GM19023 (cell line): ENCODE data around the gene PLIN4.
"Not testable (repeated sequence)": the region's sequence is repeated elsewhere in the genome, so short reads cannot be mapped to it uniquely, and the experiment has no call there.

Experiments
- ATAC-seq: cut with Tn5 transposase; IDR thresholded peaks from one replicate; pipeline ENCODE4 v1.9.1; 2021; ENCODE audit warnings: mild to moderate bottlenecking, moderate library complexity; ENCODE audit not compliant: unreplicated experiment

PLIN4 gene

DNA sequence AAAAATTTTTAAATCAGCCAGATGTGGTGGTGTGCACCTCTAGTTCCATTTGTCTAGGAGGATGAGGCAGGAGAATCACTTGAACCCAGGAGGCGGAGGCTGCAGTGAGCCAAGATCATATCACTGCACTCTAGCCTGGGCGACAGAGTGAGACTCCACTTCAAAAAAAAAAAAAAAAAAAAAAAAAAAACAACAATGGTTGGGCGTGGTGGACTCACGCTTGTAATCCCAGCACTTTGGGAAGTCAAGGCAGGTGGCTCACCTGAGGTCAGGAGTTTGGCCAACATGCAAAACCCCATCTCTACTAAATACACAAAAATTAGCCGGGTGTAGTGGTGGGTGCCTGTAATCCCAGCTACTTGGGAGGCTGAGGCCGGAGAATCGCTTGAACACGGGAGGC is 9.1 kb upstream of the PLIN4 start:
- ATAC-seq: not testable (repeated sequence)

DNA sequence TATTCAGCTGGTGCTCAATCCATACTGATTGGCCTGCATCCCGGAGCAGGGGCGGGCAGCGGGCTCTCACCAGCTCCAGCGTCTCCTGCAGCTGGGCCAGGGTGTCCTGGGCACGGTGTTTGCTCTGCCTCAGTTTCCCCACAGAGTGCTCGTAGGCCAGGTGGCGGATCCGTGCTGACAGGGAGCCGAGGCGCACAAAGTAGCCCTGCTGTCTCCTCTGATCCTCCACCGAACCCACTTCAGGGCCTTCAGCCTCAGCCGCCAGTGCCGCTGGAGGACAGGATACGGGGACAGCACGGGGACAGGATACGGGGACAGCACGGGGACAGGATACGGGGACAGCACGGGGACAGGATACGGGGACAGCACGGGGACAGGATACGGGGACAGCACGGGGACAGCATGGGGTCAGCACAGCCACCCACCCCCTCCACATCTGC is 7.3 kb upstream of the PLIN4 start:
- no peak for ATAC-seq

DNA sequence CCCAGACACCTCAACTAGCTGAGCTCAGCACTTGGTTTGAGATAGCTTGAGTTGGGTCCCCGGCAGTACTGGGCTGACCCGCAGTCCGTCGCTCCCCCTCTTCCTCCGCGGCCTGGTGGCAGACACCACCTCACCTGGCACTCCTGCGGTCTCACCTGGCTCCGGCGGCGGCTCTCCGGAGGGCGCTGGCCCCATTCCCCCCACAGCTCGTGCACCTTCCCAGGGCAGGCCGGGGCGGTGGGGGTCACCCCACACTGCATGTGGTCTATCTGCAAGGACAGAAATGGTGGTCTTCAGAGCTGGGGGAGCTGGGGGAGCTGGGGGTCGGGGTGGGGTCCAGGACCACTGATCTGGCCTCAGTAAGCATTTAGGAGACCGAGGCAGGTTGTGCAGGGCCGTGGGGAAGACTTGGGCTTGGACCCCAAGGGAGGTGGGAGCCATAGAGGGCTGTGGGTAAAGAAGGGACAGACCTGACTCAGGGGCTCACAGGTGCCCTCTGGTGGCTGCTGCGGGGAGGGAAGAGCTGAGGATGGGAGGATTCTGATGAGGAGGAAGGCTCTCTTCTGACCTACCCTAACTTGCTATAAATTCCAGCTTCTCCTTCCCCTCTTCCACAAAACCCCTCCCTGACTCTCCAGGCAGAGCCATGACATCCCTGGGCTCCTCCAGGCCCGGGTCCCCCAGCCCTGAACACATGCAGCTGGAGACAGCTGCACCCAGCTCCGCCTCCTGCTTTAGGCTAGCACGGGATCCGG is 6.7 kb upstream of the PLIN4 start:
- no peak for ATAC-seq

DNA sequence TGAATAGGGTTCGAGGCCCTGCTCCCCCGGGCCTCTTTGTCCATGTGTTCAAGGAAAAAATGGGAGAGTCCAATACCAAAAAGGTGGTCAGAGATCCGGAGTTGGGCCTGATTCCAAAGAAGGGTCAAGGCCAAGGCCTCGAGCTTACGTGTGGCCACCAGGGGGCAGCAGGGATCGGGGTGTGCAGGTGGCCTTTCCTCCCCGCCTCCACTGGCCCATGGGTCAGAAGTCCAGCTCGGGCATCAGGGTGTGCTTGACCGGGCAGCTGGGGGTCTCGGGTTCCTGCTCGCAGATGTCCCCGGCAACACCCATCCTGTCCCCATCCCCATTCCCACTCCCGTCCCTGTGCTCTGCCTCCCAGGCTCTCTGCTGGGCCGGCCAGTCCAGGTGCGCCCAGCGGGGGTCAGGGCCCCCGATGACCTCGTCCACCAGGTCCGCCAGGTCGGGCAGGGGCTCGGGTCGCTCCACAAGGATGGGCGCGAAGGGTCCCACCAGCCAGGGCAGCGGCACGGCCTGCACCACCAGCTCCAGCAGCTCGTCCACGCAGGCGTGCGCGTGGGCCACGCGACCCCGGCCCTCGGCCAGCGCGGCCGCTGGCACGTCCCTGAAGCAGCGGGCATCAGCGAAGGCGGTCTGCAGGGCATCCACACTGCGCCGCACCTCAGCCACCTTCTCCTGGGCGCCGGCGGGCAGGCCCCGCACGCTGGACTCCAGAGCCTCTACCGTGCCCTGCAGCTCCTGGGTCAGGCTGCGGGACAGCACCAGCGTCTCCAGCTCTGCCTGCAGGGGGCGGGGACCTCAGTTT is 5.2 kb upstream of the PLIN4 start:
- no peak for ATAC-seq

DNA sequence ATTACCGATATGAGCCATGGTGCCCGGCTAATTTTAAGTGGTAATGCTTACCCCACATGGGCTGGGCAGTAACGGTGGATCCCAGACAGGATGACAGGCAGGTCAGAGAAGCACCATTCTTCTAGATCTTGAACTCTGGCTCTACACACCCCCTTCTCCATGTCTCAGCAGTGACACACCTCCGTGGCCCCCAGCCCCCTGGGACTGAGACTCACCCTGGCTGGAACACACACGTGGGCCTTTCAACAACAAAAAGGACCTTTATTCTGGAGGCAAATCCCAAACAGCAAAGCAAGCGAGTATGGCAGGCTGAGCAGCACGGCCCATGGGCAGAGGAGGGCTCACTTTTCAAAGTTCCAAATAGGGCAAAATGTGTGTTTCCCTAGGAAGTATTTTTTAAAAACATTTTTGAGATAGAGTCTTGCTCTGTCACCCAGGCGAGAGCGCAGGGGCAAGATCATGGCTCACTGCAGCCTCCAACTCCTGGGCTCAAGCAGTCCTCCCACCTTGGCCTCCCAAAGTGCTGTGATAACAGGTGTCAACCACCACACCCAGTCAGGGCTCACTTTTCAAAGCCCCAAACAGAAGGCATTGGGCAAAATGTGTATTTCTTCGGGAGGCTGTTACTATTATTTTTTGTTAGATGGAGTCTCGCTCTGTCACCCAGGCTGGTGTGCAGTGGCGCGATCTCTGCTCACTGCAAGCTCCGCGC is 4.2 kb upstream of the PLIN4 start:
- ATAC-seq: no peak

GRCh38 chr19:4521888-4522242 is 3.6 kb upstream of the PLIN4 start:
- ATAC-seq: no peak

DNA sequence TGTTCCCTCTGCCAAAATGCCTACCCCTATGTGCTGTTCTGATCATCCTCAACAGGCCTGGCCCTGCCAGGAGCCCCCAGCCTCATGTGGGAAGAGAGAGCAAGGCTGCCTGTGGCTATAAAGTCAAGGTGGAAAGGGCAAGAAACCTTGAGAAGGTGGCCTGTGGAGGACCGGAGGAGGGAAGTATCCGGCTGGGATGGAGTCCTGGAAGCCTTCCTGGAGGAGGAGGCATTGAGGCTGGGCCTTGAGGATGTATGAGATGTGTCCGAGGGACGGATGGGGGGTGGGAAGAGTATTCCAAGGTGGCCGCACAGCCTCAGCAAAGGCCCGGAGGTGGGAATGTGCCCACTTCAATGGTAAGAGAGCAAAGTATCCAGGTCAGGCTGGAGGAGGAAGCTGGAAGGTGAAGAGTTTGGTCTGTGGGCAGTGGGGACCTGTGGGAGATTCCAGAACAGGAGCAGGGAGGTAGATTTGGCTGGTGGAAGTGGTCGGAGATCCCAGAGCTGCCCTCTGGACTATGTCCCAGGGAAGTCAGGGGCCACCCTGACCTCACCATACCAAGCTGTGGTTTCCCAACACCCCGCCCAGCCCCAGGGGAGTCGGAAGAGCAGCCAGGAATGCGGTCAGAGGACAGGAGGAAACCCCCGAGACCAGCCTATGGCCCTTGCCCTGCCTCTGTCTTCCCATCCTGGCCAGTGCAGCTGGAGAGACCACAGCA is 3.0 kb upstream of the PLIN4 start:
- no peak for ATAC-seq

DNA sequence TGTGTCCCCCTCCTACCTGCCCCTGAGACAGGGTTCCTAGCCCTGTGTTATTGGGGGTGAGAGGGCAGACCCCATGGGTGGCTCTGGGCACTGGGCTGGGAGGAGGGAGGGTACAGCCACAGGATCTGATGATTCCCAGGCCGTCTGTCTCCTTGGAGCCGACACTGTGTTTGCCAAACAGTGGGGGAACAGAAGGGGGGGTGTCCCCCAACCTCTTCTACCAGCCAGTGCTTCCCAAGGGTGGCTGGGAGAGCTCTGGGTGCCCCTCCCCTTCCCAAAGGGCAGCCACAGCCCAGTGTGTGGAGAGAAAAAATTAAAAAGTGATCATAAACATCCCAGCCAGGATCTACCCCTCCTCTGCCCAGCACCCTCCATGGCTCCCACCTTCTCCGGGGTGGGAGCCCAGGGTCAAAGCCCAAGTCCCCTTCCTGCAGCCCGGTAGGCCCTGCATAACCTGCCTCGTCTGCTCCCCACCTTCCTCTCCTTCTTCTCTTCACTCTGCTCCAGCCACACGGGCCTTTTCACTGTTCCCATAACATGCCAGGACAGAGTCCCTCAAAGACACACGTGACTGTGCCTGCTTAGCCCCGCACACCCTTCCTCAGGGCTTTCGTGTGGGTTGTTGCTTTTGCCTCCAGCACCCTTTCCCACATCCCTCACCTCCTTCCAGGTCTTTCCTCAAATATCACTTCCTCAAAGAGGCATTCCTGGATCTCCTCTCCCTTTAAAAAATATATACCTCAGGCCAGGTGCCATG is 1.4 kb upstream of the PLIN4 start:
- no peak for ATAC-seq

DNA sequence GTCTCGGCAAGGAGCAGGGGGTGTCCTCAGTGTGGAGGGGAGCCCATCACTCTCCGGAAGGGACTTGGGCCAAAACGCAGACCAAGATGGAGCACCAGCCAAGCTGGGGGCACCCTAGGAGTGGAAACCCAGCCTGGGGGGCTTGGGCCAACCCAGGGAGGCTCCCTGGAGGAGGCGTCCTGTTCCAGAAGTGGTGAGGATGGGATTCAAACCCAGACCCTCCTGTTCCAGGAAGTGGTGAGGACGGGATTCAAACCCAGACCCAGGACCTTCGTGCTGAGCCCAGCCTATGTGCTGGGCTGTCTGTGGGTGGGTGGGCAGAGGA is 848 bp upstream of the PLIN4 start:
- no peak for ATAC-seq

DNA sequence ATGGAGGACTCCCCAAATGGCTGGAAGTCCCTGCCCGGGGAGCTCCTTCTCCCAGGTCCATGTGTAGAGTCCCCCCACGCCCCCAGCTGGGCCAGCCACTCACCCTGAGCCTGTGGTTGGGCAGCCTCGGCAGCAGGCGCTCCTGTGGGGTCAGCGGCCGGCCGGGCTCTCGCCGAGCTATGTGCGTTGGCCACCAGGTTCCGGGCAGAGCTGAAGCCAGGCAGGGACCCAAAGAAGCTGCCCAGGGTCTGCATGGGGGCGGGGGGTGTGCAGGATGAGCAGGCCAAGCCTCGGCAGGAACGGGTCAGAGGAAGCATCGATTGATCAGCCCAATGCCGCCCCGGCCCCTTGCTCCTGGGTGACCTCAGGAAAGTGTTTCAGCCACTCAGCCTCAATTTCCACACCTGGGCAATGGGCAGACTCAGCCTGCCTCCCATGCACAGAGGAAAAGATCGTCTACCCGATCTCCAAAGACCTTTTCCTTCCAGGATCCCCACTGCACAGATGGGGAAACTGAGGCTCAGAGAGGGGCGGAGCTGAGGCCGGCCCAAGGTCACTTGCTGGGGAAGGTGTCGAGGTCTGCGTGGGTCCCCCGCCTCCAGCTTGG is 732 bp downstream of the PLIN4 start:
- ATAC-seq: no peak

GRCh38 chr19:4516939-4517300 is 1.4 kb downstream of the PLIN4 start:
- ATAC-seq: no peak

- ATAC-seq: no peak
These were observed 1.9 kb downstream of the PLIN4 start for GRCh38 chr19:4516199-4516938.

DNA sequence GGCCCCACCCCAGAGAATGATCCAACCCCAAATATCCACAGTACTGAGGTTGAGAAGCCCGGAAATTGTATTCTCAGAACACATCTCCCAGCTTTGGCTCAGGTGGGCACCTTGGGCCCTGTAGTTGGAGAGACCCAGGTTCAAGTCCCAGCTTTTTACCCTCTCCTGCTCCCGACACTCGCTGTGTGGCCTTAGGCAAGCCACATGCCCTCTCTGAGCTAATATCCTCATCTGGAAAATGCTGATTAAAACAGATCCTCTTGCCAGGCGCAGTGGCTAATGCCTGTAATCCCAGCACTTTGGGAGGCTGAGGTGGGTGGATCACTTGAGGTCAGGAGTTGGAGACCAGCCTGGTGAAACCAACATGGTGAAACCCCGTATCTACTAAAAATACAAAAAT is 2.6 kb downstream of the PLIN4 start:
- no peak for ATAC-seq

- ATAC-seq: no peak
These were observed 5.0 kb downstream of the PLIN4 start for GRCh38 chr19:4513248-4513647.

GRCh38 chr19:4512070-4512469 is 6.2 kb downstream of the PLIN4 start:
- no peak for ATAC-seq

- no peak for ATAC-seq
These were observed 6.8 kb downstream of the PLIN4 start for GRCh38 chr19:4511300-4512054.

DNA sequence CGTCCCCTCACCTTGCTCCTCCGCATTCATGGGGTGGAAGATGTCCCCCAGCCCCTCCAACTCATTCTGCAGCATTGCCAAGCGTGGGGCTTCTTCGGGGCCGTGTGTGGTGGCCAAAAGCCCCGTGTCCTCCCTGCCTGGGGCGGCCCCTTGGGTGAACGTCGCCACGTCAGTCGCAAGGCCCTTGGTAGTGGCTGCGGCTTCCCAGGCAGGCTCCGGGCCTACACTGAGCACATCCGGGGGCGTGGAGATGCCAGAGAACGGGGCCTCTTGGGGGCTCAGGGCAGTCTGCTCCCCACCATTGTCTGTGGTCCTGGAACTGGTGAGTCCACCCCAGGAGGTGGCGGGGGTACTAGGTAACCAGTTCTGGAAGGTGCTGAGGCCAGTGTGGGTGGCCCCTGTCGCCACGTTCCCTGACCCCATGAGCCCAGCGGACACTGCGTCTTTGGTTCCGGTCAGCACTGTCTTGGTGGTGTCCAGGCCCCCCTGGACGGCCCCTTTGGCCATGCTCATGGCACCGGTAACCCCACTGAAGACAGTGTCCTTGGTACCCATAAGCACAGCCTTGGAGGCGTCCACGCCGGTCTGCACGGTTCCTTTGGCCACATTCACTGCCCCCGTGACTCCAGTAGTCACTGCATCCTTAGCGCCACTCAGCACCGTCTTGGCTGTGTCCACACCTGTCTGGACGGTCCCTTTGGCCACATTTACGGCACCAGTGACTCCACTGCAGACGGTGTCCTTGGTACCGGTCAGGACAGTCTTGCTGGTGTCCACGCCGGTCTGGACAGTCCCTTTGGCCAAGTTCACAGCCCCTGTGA is 7.6 kb downstream of the PLIN4 start:
- ATAC-seq: no peak

GRCh38 chr19:4508698-4509097 is 9.6 kb downstream of the PLIN4 start:
- ATAC-seq: no peak
